NB4 (cell line): ENCODE data around the gene TIAL1.

Experiments
- DNase-seq: peaks from one replicate; pipeline ENCODE4 v3.0.0; 2010; ENCODE audit warnings: low read depth
- H3K4me3 ChIP-seq: one replicate; pipeline ENCODE4 v1.5.1; 2011; ENCODE audit warnings: mild to moderate bottlenecking, low read depth, low read length, moderate library complexity
- MAX ChIP-seq: IDR thresholded peaks from 2 replicates; pipeline ENCODE4 v1.6.1; 2011; ENCODE audit warnings: low read depth, low read length
- MYC ChIP-seq: IDR thresholded peaks from 2 replicates; pipeline ENCODE4 v1.6.1; 2011; ENCODE audit warnings: low read depth, low read length
- POLR2A ChIP-seq: IDR thresholded peaks from 2 replicates; pipeline ENCODE4 v1.6.1; 2011; ENCODE audit warnings: mild to moderate bottlenecking; ENCODE audit not compliant: insufficient read length; ENCODE audit errors: extremely low read depth
- TF ChIP-seq, protein P1 (sequence below): IDR thresholded peaks from one replicate; pipeline ENCODE4 v1.5.1; 2012; ENCODE audit warnings: low read depth, low read length

Gene TIAL1

GRCh38 chr10:119539359-119539825 is 57.4 kb downstream of the TIAL1 start:
- TF ChIP-seq MAX (no peak), POLR2A (no peak), MYC (no peak)
- TF ChIP-seq, protein P1, sequence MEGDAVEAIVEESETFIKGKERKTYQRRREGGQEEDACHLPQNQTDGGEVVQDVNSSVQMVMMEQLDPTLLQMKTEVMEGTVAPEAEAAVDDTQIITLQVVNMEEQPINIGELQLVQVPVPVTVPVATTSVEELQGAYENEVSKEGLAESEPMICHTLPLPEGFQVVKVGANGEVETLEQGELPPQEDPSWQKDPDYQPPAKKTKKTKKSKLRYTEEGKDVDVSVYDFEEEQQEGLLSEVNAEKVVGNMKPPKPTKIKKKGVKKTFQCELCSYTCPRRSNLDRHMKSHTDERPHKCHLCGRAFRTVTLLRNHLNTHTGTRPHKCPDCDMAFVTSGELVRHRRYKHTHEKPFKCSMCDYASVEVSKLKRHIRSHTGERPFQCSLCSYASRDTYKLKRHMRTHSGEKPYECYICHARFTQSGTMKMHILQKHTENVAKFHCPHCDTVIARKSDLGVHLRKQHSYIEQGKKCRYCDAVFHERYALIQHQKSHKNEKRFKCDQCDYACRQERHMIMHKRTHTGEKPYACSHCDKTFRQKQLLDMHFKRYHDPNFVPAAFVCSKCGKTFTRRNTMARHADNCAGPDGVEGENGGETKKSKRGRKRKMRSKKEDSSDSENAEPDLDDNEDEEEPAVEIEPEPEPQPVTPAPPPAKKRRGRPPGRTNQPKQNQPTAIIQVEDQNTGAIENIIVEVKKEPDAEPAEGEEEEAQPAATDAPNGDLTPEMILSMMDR = no peak
- no peak overlapping the region for H3K4me3 ChIP-seq
- DNase-seq = no peak

GRCh38 chr10:119538632-119539358 is 58.0 kb downstream of the TIAL1 start:
- TF ChIP-seq, protein P1 = no peak
- H3K4me3 ChIP-seq = no peak overlapping the region
- DNase-seq = peak; percentile 53

- H3K4me3 ChIP-seq = no peak overlapping the region
- TF ChIP-seq POLR2A (no peak), MYC (no peak), MAX (no peak)
- TF ChIP-seq, protein P1 = no peak
- no peak for DNase-seq
These were observed 58.7 kb downstream of the TIAL1 start for GRCh38 chr10:119537953-119538630.

DNA sequence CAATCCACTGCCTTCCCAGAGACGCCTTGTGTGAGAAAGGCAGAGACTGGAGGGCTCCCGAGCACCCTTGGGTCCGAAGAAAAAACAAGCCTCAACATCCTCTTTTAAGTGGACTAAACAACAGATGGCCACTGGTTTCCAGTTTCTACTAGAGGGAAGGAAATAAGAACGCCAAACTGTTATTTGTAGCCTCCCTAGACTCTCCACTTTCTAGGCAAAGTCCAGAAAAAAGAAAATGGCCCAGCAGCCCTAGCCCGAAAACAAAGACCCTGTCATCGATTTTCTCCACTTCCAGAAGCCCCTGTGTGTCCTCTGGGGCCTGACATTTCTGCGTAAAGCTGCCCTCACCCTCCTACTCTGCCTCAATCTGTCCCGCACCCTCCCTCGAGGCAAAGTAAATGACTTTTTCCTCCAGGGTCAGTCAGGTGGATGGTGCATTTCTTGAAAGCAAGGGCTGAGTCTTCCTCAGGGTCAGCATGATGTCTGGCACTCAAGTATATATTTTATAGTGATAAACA is 60.2 kb downstream of the TIAL1 start:
- DNase-seq = no peak
- no peak overlapping the region for H3K4me3 ChIP-seq
- TF ChIP-seq MAX = no peak
- TF ChIP-seq, protein P1 = no peak
- no peak for TF ChIP-seq POLR2A

DNA sequence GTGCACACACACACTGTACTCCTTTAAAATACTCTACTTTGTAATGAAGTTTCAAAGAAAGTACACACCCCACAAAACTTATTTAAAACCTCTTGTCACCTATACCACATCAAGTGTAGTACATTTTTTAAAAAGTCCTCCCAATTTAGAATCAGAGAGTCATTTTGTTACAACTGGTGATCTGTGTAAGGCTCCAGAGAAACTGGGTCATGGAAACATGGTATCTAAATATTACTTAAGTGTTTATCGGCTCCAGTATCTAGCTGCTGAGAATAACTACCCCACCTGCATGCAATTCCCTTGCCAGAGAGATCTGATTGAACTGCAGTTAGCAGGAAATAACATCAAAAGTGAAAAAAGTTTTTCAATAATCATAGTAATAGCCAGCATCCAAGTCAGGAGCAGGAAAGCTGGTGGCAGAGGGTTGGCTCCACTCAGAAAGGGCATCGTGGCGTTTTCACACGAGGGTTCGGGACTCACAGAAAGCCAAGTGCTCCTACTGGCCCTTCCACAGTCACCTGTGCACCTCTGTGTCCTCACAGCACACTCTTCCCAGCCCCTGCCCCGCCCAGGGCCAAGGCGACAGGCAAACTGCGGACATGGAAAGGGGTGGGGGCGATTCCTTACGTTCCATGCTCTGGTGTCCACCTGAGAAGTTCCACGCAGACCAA is 60.8 kb downstream of the TIAL1 start:
- no peak for TF ChIP-seq MYC
- TF ChIP-seq POLR2A = no peak
- no peak for TF ChIP-seq MAX

GRCh38 chr10:119535305-119535704 is 61.5 kb downstream of the TIAL1 start:
- H3K4me3 ChIP-seq = no peak overlapping the region
- no peak for DNase-seq
- TF ChIP-seq MYC = no peak
- TF ChIP-seq, protein P1 = no peak
- no peak for TF ChIP-seq POLR2A
- no peak for TF ChIP-seq MAX

More for the DNA sequence above, 60.8 kb downstream of the TIAL1 start:
- no peak for DNase-seq
- no peak overlapping the region for H3K4me3 ChIP-seq
